Measurements from ENCODE around the gene ME2. TPM values are rescaled to one million over a fixed set of nuclear protein-coding genes. Genes with fewer than 3 reads are reported as not detected.

ME2 gene
- total RNA-seq (2021; ENCODE audit: unreplicated experiment) (49.0 TPM), Bru-seq, nascent RNA (percentile 69 among the genes with signal in this experiment), BruChase-seq, experiment 1, labeled RNA remaining after a 6-hour chase (percentile 69 among the genes with signal in this experiment), BruChase-seq, experiment 2, labeled RNA remaining after a 2-hour chase (percentile 63 among the genes with signal in this experiment)
- 20.7 and 25.3 TPM in 2 replicates for polyA plus RNA-seq (2012)
- long read RNA-seq, full-length matches to known transcripts, result 25 of 34 reads
- long read RNA-seq, partial matches to known transcripts, result 5 of 34 reads
- long read RNA-seq, other reads (novel, unspliced or antisense), result 4 of 34 reads

DNA sequence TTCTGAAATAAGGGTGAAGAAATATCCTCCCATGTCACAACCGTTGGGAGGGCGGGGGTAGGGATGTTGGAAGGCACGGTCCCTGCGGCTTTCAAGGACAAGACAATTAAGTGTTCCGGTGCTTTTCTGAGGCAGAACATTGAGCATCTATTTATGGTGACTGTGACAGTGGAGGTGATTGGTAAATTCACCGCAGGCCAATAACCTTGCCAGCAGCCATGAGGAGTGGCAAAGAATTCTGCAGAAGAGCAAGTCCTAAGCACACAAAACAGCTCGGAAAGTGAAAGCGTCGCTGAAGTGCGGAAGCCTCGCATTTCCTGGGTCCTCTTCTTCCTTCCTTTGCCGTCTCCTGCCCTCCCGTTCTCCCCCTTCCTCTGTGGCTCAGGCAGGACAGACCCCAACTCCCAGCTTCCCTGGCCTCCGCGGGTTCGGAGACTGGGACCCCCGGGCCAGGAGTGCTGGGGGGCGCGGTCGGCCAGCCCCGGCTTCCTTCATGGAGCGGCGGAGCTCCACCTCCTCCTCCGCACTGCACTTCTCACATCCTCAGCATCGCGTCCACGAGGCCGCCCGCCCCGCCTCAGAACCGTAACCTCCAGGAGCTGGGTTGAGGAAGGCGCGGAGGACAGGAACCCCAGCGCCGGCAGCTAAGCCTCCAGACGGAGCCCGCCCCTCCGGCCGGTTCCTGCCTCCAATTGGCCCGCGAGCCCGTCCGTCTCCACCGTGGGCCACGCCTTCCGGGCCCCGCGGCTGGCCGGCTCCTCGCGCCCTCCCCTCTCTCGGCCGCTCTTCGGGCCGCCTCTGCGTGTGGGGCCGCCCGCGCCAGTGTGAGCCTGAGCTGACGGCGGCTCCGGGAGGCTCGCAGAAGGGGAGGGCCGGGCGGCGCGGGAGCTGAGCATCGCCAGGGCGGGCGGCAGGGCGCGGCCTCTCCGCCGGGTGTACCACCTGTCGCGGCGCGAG lies at the start of gene ME2:
ME2 (plus strand) TSS at position 774 of the 957 bp plus-strand sequence. CDS start 16,703 bp downstream, outside the sequence.
- peak; percentile 61 for DNase-seq (ENCODE audit: low read depth, low spot score)
- Histone ChIP-seq H4K20me1 (ENCODE audit: insufficient read depth) (no peaks in the 10 kb centered on the region), H3K4me2 (ENCODE audit: low read length) (peak within 1 kb of the TSS; percentile 85), H3K4me1 (ENCODE audit: control insufficient read depth in 1 of 2, insufficient read depth in 2 of 2, low read length in 2 of 2) (peaks cover 10 to 24% of the 10 kb centered on the region in 2 experiments), H2AFZ (ENCODE audit: low read depth, low read length, poor library complexity, severe bottlenecking) (peak within 1 kb of the TSS; percentile 91), H3K9me3 (ENCODE audit: control insufficient read depth in 1 of 2, insufficient read depth in 1 of 2, low read depth in 1 of 2, low read length in 2 of 2) (no peaks in the 10 kb centered on the region), H3K9ac (ENCODE audit: low read length) (peak within 1 kb of the TSS; percentile 73), H3K4me3 (replicated peaks in 1 of 2; ENCODE audit: low read depth in 1 of 2, low read length in 2 of 2) (peak within 1 kb of the TSS; percentile 72 to 73), H3K36me3 (ENCODE audit: control insufficient read depth in 1 of 2, insufficient read depth in 2 of 2, low read length in 2 of 2) (no peaks in the 10 kb centered on the region), H3K9me2 (ENCODE audit: insufficient read depth) (no peaks in the 10 kb centered on the region), H3K79me2 (ENCODE audit: insufficient read depth, low read length) (peaks cover 42% of the 10 kb centered on the region), H3K27me3 (ENCODE audit: insufficient read depth, low read length) (no peaks in the 10 kb centered on the region), H3K27ac (ENCODE audit: low read depth, low read length) (peak within 1 kb of the TSS; percentile 81)
- intact Hi-C loops (cut with micrococcal nuclease), result loop anchor here (5.0 kb wide), 2 partner anchors 89 to 319 kb away; partner anchors contain the start of genes ELAC1 and MEX3C
- TSS peak; percentile 69 for BruUV-seq (replicated peaks)
- RAD21 ChIA-PET (ENCODE audit: low non-redundant PET in 1 of 2, low total read pairs in 2 of 2, uncharacterized antibody in 2 of 2, unreplicated experiment in 2 of 2), result interaction anchor here in 1 of 2 experiments (0.8 kb wide), 1 partner anchor 58 kb away, joined by 3 read pairs; the partner anchor contains the start of gene MRO
- POLR2A ChIA-PET, result interaction anchor here (0.9 to 1.8 kb wide), 6 partner anchors 9 to 145 kb away, joined by 3 to 14 read pairs (median 4); partner anchors contain the start of gene ELAC1
- TF ChIP-seq, protein P1, sequence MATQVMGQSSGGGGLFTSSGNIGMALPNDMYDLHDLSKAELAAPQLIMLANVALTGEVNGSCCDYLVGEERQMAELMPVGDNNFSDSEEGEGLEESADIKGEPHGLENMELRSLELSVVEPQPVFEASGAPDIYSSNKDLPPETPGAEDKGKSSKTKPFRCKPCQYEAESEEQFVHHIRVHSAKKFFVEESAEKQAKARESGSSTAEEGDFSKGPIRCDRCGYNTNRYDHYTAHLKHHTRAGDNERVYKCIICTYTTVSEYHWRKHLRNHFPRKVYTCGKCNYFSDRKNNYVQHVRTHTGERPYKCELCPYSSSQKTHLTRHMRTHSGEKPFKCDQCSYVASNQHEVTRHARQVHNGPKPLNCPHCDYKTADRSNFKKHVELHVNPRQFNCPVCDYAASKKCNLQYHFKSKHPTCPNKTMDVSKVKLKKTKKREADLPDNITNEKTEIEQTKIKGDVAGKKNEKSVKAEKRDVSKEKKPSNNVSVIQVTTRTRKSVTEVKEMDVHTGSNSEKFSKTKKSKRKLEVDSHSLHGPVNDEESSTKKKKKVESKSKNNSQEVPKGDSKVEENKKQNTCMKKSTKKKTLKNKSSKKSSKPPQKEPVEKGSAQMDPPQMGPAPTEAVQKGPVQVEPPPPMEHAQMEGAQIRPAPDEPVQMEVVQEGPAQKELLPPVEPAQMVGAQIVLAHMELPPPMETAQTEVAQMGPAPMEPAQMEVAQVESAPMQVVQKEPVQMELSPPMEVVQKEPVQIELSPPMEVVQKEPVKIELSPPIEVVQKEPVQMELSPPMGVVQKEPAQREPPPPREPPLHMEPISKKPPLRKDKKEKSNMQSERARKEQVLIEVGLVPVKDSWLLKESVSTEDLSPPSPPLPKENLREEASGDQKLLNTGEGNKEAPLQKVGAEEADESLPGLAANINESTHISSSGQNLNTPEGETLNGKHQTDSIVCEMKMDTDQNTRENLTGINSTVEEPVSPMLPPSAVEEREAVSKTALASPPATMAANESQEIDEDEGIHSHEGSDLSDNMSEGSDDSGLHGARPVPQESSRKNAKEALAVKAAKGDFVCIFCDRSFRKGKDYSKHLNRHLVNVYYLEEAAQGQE (IDR thresholded peaks at IDR 0.05; ENCODE audit: low read depth), result no peak
- TF ChIP-seq, protein P2, sequence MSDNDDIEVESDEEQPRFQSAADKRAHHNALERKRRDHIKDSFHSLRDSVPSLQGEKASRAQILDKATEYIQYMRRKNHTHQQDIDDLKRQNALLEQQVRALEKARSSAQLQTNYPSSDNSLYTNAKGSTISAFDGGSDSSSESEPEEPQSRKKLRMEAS (IDR thresholded peaks at IDR 0.05), result peak; percentile 71
- TF ChIP-seq ELF1 (IDR thresholded peaks at IDR 0.05; ENCODE audit: borderline replicate concordance, low read depth) (peak; percentile 35; the same call in 1 of the 2 replicates), SIN3A (IDR thresholded peaks at IDR 0.05; ENCODE audit: low read depth) (peak; percentile 59), EGR1 (IDR thresholded peaks at IDR 0.05; ENCODE audit: low read depth) (0 out of 2 replicates have a peak, but pooled peaks have one; percentile 24), JUND (IDR thresholded peaks at IDR 0.05) (no peak), ZFX (IDR thresholded peaks at IDR 0.05) (no peak), SRF (IDR thresholded peaks at IDR 0.05; ENCODE audit: low read depth) (no peak), POLR2A (IDR thresholded peaks at IDR 0.05; ENCODE audit: borderline replicate concordance, extremely low read depth, insufficient read depth, insufficient read length) (peak; percentile 88), POLR2AphosphoS5 (IDR thresholded peaks at IDR 0.05; ENCODE audit: low read depth, low read length) (peak; percentile 86), SP1 (IDR thresholded peaks at IDR 0.05; ENCODE audit: low read depth) (peak; percentile 80)
- TF ChIP-seq, protein P3, sequence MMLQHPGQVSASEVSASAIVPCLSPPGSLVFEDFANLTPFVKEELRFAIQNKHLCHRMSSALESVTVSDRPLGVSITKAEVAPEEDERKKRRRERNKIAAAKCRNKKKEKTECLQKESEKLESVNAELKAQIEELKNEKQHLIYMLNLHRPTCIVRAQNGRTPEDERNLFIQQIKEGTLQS (IDR thresholded peaks at IDR 0.05), result no peak
- CTCF ChIA-PET, result interaction anchor here (1.0 to 1.2 kb wide), 3 partner anchors 9 to 12 kb away, joined by 3 read pairs; no protein-coding TSS in a partner anchor
- peak; percentile 96 for ATAC-seq

Measured in HCT116 (cell line).